ENCODE measurements around the gene GOLPH3L. TPM values are rescaled to one million over a fixed set of nuclear protein-coding genes. Genes with fewer than 3 reads are reported as not detected.

Gene GOLPH3L
- total RNA-seq, 1 donor from 2014 or later, result 17.1 TPM

DNA sequence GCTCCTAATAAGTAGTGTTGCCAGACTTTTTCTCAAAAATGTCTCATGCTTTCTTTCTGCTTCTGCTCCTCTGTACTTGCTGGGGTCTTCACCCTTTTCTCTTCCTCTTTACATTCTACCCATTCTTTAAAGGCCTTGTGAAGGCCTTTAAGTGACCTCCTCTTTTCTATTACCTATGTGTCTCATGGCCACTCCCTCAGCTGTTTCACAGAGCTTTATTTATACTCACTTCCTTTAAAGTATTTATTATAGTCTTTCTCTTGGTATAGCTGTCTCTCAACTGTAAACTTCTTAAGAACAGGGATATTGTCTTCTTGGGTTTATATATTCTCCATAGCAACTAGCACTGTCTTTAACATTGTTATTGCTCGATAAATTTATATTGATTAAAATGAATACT, 792 bp downstream of the GOLPH3L start:
- Mint-ChIP-seq H3K27ac (ENCODE audit: unreplicated experiment) (peak overlapping the region; percentile 59), H3K36me3 (ENCODE audit: low read depth) (peaks cover 9% of the 10 kb centered on the region), H3K4me1 (ENCODE audit: low read depth) (peaks cover 20% of the 10 kb centered on the region), H3K9me3 (ENCODE audit: low read depth) (no peaks in the 10 kb centered on the region), H3K4me3 (ENCODE audit: unreplicated experiment) (peak overlapping the region; percentile 88), H3K27me3 (ENCODE audit: low read depth) (peaks cover 6% of the 10 kb centered on the region)
- TF ChIP-seq, protein P1, sequence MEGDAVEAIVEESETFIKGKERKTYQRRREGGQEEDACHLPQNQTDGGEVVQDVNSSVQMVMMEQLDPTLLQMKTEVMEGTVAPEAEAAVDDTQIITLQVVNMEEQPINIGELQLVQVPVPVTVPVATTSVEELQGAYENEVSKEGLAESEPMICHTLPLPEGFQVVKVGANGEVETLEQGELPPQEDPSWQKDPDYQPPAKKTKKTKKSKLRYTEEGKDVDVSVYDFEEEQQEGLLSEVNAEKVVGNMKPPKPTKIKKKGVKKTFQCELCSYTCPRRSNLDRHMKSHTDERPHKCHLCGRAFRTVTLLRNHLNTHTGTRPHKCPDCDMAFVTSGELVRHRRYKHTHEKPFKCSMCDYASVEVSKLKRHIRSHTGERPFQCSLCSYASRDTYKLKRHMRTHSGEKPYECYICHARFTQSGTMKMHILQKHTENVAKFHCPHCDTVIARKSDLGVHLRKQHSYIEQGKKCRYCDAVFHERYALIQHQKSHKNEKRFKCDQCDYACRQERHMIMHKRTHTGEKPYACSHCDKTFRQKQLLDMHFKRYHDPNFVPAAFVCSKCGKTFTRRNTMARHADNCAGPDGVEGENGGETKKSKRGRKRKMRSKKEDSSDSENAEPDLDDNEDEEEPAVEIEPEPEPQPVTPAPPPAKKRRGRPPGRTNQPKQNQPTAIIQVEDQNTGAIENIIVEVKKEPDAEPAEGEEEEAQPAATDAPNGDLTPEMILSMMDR (IDR thresholded peaks at IDR 0.05), result no peak
- DNase-seq (ENCODE audit: low spot score), result no peak

- peaks cover 21% of the 10 kb centered on the region for H3K4me1 Mint-ChIP-seq (ENCODE audit: low read depth)
- H3K27ac Mint-ChIP-seq (ENCODE audit: unreplicated experiment), result no peak overlapping the region
- H3K27me3 Mint-ChIP-seq (ENCODE audit: low read depth), result peaks cover 3% of the 10 kb centered on the region
- TF ChIP-seq, protein P1 (IDR thresholded peaks at IDR 0.05), result no peak
- H3K9me3 Mint-ChIP-seq (ENCODE audit: low read depth), result no peaks in the 10 kb centered on the region
- no peak for DNase-seq (ENCODE audit: low spot score)
- no peak overlapping the region for H3K4me3 Mint-ChIP-seq (ENCODE audit: unreplicated experiment)
- H3K36me3 Mint-ChIP-seq (ENCODE audit: low read depth), result peaks cover 9% of the 10 kb centered on the region
These were observed 1.4 kb downstream of the GOLPH3L start for GRCh38 chr1:150695561-150695960.

DNA sequence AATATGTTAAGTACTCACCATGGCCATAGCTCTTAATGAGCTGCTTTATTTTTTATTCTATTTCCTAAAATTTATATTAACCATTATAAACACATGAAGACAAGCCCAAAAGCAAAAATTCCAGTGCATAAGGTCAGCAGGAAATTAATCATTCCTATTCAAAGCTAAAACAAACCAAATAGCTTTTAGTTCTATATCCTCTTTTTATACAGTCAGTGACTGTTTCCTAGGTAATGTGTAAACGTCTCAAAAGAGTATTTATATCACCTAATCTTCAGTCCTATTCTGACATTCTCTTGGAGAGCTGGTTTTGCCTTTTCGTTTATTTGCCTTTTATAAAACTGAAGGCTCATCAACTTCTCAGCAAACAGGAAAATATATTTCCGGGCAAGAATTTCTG, 4.2 kb downstream of the GOLPH3L start:
- Mint-ChIP-seq H3K4me1 (ENCODE audit: low read depth) (peaks cover 24% of the 10 kb centered on the region), H3K9me3 (ENCODE audit: low read depth) (no peaks in the 10 kb centered on the region), H3K27me3 (ENCODE audit: low read depth) (no peaks in the 10 kb centered on the region), H3K4me3 (ENCODE audit: unreplicated experiment) (no peak overlapping the region), H3K27ac (ENCODE audit: unreplicated experiment) (no peak overlapping the region), H3K36me3 (ENCODE audit: low read depth) (peaks cover 12% of the 10 kb centered on the region)
- DNase-seq (ENCODE audit: low spot score), result no peak
- TF ChIP-seq, protein P1 (IDR thresholded peaks at IDR 0.05), result no peak

GRCh38 chr1:150688763-150689162, 8.2 kb downstream of the GOLPH3L start:
- Mint-ChIP-seq H3K36me3 (ENCODE audit: low read depth) (peaks cover 10% of the 10 kb centered on the region), H3K4me3 (ENCODE audit: unreplicated experiment) (no peak overlapping the region), H3K27ac (ENCODE audit: unreplicated experiment) (no peak overlapping the region), H3K27me3 (ENCODE audit: low read depth) (no peaks in the 10 kb centered on the region), H3K9me3 (ENCODE audit: low read depth) (no peaks in the 10 kb centered on the region), H3K4me1 (ENCODE audit: low read depth) (peaks cover 6% of the 10 kb centered on the region)
- DNase-seq (ENCODE audit: low spot score), result no peak
- TF ChIP-seq, protein P1 (IDR thresholded peaks at IDR 0.05), result no peak

DNA sequence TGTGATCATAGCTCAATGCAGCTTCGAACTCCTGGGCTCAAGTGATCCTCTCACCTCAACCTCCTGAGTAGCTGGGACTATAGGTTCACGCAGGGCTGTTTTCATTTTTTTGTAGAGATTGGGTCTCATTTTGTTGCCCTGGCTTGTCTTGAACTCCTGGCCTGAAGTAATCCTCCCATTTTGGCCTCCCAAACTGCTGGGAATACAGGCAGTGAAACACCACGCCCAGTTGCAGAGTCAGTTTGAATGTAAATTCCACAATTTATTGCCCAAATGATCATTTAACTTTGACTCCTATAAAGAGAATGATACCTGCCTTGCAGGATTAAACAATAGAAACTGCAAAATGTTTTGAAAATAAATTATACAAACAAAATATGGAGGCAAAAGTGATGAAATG, 10.7 kb downstream of the GOLPH3L start:
- H3K9me3 Mint-ChIP-seq (ENCODE audit: low read depth), result no peaks in the 10 kb centered on the region
- H3K36me3 Mint-ChIP-seq (ENCODE audit: low read depth), result peaks cover 3% of the 10 kb centered on the region
- TF ChIP-seq, protein P1 (IDR thresholded peaks at IDR 0.05), result no peak
- DNase-seq (ENCODE audit: low spot score), result no peak
- no peak overlapping the region for H3K27ac Mint-ChIP-seq (ENCODE audit: unreplicated experiment)
- H3K4me1 Mint-ChIP-seq (ENCODE audit: low read depth), result peaks cover 6% of the 10 kb centered on the region
- H3K27me3 Mint-ChIP-seq (ENCODE audit: low read depth), result no peaks in the 10 kb centered on the region
- no peak overlapping the region for H3K4me3 Mint-ChIP-seq (ENCODE audit: unreplicated experiment)
